OCI-LY3 (cell line): ENCODE results near the gene CCDC157.

Source experiments
- EZH2phosphoT487 ChIP-seq: fragments of 200-600 bp; shearing (Covaris generic); IDR thresholded peaks from 2 replicates; pipeline ENCODE4 v1.6.1; 2018; ENCODE audit warnings: antibody characterized with exemption, mixed run types, low read depth
- TF ChIP-seq, protein P1 (sequence below): fragments of 200-600, 300-600 bp; sonication (generic); IDR thresholded peaks from 2 replicates; pipeline ENCODE4 v1.5.1; 2014; ENCODE audit warnings: antibody characterized with exemption, low read length, low read depth

DNA sequence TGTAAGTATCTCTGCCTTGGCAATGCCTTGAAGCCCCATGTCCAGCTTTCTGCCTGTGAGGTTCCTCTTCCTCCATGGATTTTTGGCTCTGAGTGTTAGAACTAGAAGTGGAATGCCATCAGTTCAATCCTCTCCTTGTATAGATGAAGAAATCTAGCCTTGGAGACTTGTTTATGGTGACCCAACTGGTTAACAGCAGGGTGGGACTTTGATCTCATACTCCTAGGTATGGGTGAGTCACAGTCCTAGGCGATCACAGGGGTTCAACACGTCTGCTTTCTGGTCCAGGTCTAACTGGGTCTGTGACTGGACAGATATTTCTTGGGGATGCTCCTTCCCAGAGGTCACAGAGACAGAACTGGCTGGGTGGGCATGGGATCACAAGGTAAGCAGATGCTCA, 59.6 kb downstream of the CCDC157 start:
- TF ChIP-seq, protein P1, sequence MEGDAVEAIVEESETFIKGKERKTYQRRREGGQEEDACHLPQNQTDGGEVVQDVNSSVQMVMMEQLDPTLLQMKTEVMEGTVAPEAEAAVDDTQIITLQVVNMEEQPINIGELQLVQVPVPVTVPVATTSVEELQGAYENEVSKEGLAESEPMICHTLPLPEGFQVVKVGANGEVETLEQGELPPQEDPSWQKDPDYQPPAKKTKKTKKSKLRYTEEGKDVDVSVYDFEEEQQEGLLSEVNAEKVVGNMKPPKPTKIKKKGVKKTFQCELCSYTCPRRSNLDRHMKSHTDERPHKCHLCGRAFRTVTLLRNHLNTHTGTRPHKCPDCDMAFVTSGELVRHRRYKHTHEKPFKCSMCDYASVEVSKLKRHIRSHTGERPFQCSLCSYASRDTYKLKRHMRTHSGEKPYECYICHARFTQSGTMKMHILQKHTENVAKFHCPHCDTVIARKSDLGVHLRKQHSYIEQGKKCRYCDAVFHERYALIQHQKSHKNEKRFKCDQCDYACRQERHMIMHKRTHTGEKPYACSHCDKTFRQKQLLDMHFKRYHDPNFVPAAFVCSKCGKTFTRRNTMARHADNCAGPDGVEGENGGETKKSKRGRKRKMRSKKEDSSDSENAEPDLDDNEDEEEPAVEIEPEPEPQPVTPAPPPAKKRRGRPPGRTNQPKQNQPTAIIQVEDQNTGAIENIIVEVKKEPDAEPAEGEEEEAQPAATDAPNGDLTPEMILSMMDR, result no peak
- no peak for TF ChIP-seq EZH2phosphoT487
